Measurements from ENCODE around the gene EPS15.

DNA sequence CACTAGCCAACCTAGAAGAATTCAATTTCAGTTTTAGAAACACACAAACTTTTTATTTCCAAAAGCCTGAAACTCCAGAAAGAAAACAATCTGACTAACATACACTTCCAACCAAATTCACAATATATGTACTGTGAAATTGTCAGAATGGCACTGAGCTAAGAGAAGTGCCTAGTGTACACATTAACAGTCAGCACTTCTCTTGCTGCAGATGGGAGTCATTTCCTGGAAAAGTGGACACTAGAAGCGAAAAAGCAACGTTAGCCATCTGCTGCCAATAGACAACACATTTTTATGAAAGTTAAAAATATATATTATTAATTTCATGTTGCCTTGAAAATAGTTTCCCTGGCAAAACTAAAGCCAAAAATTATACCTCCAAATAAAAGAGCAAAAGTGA is 66.1 kb downstream of the EPS15 start:
- TF ChIP-seq, protein P1, sequence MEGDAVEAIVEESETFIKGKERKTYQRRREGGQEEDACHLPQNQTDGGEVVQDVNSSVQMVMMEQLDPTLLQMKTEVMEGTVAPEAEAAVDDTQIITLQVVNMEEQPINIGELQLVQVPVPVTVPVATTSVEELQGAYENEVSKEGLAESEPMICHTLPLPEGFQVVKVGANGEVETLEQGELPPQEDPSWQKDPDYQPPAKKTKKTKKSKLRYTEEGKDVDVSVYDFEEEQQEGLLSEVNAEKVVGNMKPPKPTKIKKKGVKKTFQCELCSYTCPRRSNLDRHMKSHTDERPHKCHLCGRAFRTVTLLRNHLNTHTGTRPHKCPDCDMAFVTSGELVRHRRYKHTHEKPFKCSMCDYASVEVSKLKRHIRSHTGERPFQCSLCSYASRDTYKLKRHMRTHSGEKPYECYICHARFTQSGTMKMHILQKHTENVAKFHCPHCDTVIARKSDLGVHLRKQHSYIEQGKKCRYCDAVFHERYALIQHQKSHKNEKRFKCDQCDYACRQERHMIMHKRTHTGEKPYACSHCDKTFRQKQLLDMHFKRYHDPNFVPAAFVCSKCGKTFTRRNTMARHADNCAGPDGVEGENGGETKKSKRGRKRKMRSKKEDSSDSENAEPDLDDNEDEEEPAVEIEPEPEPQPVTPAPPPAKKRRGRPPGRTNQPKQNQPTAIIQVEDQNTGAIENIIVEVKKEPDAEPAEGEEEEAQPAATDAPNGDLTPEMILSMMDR (IDR thresholded peaks at IDR 0.05) = no peak
- TF ChIP-seq POLR2A (IDR thresholded peaks at IDR 0.05) (no peak), EP300 (IDR thresholded peaks at IDR 0.05) (no peak)

All from ovary (tissue), 3 donors.